HG03108 (cell line): Measurements from ENCODE around the gene HHATL.

ENCODE experiments used
- ATAC-seq: cut with Tn5 transposase; IDR thresholded peaks from one replicate; pipeline ENCODE4 v1.9.1; 2021; ENCODE audit warnings: moderate library complexity; ENCODE audit not compliant: unreplicated experiment

HHATL gene

GRCh38 chr3:42713747-42714146, 11.1 kb upstream of the HHATL start:
- ATAC-seq: no peak

GRCh38 chr3:42712688-42713372, 10.2 kb upstream of the HHATL start:
- no peak for ATAC-seq

- ATAC-seq: no peak
These were observed 9.7 kb upstream of the HHATL start for GRCh38 chr3:42712344-42712648.

DNA sequence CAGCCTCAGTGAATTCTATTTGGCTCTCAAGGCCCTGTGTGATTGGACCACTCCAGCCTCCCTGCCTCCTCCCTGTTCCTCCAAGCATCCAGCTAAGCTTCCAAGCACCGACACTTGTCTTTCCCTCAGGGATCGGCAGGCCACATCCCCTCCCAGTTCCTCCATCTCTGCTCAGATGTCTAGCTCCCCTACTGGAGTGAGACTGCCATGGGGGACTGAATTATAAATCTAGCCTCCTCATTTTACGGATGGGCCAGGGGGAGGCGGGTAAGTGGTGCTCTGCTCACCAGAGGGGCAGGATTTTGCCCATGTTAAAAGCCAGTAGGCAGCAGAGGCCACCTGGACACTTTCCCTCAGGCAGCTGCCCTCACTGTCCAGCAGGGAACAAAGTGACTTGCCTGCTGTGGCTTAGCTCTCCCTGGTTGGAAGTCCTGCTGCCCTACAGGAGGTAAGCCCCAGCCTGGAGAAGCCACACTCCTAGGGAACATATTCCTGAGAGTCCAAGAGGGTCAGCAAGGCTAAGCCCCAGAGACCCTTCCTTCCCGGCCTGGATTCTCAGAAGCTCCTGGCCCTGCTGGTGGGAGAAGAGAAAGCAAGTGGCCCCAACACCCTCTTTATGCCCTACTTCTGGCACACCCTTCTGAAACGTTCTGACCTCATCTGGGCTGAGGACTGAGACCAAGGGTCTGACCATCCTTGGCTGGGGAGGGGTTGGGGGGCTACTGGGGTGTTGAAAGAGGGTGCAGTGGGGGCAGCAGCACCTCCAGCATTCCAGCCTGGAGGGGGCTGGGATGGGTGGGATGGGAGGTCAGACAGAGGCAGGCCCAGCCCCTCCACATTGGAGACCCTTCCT, 9.1 kb upstream of the HHATL start:
- ATAC-seq: no peak

DNA sequence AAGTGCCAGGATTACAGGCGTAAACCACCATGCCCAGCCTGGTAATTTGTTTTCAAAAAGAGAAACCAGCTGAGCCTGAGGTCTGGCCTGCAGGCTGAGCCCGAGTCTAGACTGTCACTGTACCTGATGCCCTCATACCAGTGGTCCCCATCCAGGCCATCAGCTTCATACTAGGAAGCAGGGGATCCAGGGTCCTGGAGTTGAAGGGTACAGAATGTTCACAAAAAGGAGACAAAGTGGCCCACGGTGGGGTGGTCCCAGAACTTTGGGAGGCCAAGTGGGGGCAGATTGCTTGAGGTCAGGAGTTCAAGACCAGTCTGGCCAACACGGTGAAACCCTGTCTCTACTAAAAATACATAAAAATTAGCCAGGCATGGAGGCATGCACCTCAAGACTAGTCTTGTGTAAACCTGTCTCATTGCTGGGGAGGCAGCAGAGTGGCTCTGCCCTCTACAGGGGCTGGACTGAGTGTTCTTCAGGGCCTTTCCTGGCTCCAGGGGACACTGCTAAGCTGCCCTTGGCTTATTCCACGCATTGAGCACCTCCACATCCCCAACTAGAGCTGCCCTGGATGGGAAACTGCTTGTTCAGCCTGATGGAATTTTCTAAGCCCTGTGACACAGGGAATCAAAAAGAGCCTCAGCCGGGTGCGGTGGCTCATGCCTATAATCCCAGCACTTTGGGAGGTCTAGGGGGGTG, 7.9 kb upstream of the HHATL start:
- no peak for ATAC-seq

GRCh38 chr3:42709621-42710020, 7.0 kb upstream of the HHATL start:
- no peak for ATAC-seq

DNA sequence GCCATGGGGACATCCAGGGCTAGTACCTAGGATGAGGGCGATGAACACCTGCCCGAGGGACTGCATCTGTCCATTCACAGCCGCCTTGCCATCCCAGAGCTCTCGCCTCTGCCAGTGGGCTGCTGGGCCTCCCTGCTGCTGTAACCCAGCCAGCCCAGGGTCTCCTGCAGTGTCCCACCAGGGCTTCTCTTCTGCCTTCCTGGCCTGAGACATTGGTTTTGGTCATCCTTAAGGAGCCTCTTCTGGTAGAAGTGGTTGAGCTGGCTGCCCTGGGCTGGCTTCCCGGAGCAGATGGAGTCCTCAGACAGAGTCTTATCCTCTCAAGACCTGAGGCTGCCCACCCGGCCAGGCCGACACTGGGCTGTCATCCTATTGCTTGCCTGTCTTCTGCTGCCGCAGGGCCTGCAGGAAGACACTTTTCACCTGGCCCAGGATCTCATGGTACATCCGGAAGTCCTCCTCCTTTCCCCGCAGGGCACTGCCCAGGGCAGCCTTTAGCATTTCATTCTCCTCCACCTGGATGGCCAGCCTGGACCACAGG, 6.1 kb upstream of the HHATL start:
- ATAC-seq: no peak

- ATAC-seq: no peak
These were observed 5.2 kb upstream of the HHATL start for GRCh38 chr3:42707620-42708355.

DNA sequence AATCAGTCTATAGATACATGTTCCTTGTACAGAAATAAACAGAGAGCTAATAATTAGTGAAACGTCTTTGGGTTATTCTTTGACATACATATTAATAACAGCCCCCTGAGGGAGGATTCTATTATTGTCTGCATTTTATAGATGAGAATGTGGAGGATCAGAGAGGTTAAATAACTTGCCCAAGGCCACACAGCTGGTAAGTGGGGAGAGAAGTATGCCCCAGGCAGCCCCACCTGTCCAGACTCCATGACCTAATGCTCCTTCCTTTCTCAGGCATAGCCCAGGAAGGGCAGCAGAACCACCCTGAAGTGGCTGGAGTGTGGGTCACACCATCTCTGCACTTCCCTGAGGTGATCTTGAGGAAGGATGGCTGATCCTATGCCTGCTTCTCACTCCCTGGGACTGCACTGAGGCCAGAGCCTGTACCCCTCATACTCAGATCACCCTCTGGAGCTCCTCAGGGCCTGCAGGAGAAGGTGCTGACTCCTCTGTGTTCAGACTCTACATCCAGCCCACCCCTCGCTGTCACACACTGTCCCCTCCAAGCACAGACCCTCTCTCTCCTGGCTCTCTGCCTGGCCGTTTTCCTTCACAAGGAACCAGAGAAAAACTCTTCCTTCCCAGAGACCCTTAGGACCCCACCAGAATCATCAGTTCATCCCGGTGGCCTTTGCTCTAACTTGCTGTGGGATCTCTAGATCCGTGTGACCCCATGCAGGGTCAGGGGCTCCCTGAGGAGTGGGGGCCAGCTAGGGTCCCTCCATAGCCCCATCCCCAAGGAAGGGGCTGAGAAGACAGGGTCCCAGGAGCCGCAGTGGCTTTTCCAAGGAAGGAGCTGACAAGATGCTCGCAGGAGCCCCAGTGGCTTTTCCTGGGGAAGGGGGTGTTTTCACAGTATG, 4.4 kb upstream of the HHATL start:
- ATAC-seq: no peak

DNA sequence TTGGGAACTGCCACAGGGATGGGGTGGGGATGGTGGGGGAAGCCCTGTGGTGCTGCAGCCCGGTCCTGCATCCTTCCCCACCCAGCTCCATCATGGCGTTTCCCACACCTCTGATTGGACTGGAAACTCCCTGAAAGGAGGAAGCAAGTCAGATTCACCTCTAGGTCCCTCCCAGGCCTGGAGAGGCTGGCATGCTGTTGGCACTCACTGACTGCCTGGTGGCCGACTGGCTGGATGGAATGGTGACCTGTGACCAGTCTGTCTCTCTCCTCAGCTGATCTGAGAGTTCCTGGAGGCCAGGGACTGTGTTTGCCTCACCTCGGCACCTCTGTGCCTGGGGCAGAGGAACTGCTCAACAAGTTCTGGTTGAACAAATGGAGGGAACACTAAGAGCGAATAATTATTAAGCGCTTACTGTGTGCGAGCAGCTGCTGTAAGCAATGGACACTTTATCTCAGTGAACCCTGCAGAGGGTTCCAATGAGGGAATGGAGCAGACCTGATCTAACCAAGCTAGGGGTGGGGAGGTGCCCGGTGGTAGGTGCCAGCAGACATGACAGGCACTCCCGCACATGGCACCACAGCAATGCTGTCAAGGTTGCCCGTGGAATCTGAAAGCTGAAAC, 3.5 kb upstream of the HHATL start:
- no peak for ATAC-seq

- no peak for ATAC-seq
These were observed 2.6 kb upstream of the HHATL start for GRCh38 chr3:42705058-42705767.

- no peak for ATAC-seq
These were observed 1.7 kb upstream of the HHATL start for GRCh38 chr3:42704136-42704841.

GRCh38 chr3:42703695-42704025, 1.1 kb upstream of the HHATL start:
- ATAC-seq: no peak

GRCh38 chr3:42702982-42703694, 540 bp upstream of the HHATL start:
- ATAC-seq: no peak

- no peak for ATAC-seq
These were observed 1.1 kb downstream of the HHATL start for GRCh38 chr3:42701371-42702065.

DNA sequence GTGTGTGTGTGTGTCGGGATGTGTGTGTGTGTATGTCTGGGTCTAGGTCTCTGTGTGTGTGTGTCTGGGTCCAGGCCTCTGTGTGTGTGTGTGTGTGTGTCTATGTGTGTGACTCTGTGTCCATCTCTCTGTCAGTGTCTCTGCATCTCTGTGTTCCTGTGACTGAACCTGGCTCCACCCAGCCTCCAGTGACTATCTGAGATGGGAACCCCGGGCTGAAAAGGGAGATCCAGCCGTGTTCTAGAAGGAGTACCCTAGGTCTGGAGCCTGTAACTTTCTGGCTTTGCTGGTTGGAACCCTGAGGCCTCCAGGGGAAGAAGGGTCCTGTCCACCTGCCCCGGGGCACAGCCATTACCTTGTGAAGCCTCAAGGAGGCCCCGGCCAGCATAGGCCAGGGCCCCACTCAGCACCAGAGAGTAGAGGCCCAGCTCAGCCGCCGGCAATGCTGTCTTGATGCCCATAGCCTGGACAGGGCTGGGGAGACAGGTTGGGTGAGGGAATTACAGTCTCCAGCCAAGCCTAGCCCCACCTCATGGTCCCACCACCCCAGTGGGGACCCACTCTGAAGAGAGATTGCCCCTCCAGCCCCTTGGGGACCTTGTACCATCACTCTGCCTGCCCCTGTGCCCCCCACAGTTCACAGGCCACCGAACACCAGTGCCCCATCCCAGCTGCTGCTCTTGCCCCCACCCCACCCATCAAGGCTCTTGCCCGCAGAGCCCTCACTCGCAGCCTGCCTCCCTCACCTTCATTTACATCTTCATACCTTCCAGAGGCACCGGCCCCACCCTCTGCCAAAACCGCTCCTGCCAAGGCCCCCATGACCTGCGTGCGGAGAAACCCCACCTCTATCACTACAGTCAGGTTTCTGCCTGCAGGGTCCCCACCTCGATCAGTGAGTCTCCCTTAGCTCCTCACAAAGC, 2.0 kb downstream of the HHATL start:
- ATAC-seq: no peak
